IMR-90 (cell line): ENCODE data around the gene XPC. TPM values are rescaled to one million over a fixed set of nuclear protein-coding genes. Genes with fewer than 3 reads are reported as not detected.

ENCODE experiments used
- CEBPB ChIP-seq: IDR thresholded peaks from 2 replicates; pipeline ENCODE4 v1.6.1; 2012; ENCODE audit warnings: low read depth, low read length, improper control_type of control experiment
- NFE2L2 ChIP-seq: fragments of 150-350 bp; IDR thresholded peaks from 2 replicates; pipeline ENCODE4 v1.6.1; 2016; ENCODE audit warnings: low read depth, mild to moderate bottlenecking, low read length
- RFX5 ChIP-seq: IDR thresholded peaks from 2 replicates; pipeline ENCODE4 v1.8.0; 2012; ENCODE audit warnings: low read depth, mild to moderate bottlenecking, low read length, moderate library complexity
- polyA plus RNA-seq, 3 experiments: library from polyadenylated mRNA; depleted of rRNA; stranded (reverse); fragments of >200 nt; gene quantifications; 2 replicates each; pipeline ENCODE4 v1.2.3, GENCODE V29; 2012; ENCODE audit warnings: low replicate concordance in 1 of 3
- total RNA-seq: library from RNA; depleted of rRNA; stranded (reverse); fragments of >200 nt; gene quantifications from 2 replicates; pipeline ENCODE4 v1.2.3, GENCODE V29; 2012
- TF ChIP-seq, protein P1 (sequence below): fragments of 150-350 bp; IDR thresholded peaks from 2 replicates; pipeline ENCODE4 v1.6.1; 2017; ENCODE audit warnings: mild to moderate bottlenecking, antibody characterized with exemption, low read length, low read depth

Gene XPC
- total and polyA plus RNA-seq, 2 of the 4 experiments (the other 2 are of a cell fraction) = 30.9 to 48.8 TPM

DNA sequence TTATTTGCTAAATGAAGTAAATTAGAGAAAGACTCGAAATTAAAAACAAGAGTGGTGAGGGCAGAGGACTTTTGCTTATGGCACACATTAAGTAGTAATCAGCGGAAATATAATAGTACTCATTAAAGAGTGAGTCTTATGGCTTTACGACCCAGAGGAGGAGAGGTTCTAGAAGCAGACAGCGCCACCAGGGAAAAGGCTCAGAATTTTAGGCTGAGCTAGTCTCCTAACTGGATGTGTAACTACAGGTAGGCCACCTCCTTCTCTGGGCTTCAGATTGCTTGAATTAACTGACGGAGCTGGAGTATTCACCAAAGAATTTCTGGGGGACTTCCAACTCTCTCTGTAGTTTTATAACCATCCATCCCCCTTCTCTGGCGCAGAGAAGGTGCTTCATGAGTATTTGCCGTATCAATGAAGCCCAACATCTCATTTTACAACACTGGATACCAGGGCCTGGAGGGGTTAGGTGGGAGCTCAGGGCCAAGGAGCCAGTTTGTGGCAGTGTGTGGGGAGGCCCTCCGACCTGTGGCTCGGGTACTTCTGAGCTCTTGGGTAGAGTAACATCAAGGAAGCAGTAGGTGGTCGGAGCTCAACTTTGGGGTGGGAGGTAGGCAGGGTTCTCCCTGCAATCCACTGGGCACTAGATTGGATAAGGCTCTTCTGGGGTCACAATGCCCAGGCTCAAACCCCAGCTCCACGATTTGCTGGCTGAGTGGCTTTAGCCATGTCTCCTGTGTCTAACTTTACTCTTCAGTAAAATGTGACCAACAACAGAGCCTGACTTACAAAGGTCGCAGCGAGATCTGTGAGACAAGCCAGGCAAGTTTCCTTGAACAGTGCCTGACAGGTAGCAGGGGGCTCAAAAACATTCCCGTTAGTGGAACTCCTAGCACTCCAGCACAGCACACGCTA is 54.8 kb downstream of the XPC start (continued):
- TF ChIP-seq RFX5 (no peak), CEBPB (no peak), NFE2L2 (no peak)
- TF ChIP-seq, protein P1, sequence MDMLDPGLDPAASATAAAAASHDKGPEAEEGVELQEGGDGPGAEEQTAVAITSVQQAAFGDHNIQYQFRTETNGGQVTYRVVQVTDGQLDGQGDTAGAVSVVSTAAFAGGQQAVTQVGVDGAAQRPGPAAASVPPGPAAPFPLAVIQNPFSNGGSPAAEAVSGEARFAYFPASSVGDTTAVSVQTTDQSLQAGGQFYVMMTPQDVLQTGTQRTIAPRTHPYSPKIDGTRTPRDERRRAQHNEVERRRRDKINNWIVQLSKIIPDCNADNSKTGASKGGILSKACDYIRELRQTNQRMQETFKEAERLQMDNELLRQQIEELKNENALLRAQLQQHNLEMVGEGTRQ = no peak
